Left lung (tissue), 10 donors: ENCODE measurements around the gene C9orf50. TPM values are rescaled to one million over a fixed set of nuclear protein-coding genes. Genes with fewer than 3 reads are reported as not detected.

Source experiments
- ATAC-seq: fragments of 200-7000 bp; cut with Tn5 transposase; one replicate; pipeline ENCODE4 v1.9.1; 2020; ENCODE audit warnings: moderate library complexity
- DNase-seq, 4 donors: peaks; one replicate each; pipeline ENCODE4 v3.0.0-alpha.2; 2013 to 2020
- H3K27ac ChIP-seq, 2 donors: fragments of 200-600 bp; sonication (generic) in 1 of 2; one replicate each; pipeline versions ENCODE4 v1.5.0 to v1.8.0; 2020 to 2021
- H3K27me3 ChIP-seq, 2 donors: fragments of 200-600 bp; sonication (generic) in 1 of 2; one replicate each; pipeline versions ENCODE4 v1.5.0 to v1.8.0; 2020 to 2021
- H3K36me3 ChIP-seq, 2 donors: fragments of 200-600 bp; sonication (generic) in 1 of 2; one replicate each; pipeline versions ENCODE4 v1.5.0 to v1.8.0; 2020 to 2021
- H3K4me1 ChIP-seq, 2 donors: fragments of 200-600 bp; one replicate each; pipeline ENCODE4 v1.8.0; 2021
- H3K4me3 ChIP-seq, 2 donors: fragments of 200-600 bp; sonication (generic) in 1 of 2; one replicate each; pipeline versions ENCODE4 v1.5.0 to v1.8.0; 2020 to 2021; ENCODE audit warnings: mild to moderate bottlenecking in 1 of 2
- H3K9me3 ChIP-seq, 2 donors: fragments of 200-600 bp; sonication (generic) in 1 of 2; one replicate each; pipeline versions ENCODE4 v1.5.0 to v1.8.0; 2020 to 2021
- intact Hi-C, 2 donors: fragments of 100-400 bp; cut with DNase I; formaldehyde crosslinking; loops; one replicate each; pipeline versions ENCODE4 v1.11.2 to v1.14.2; 2022
- polyA plus RNA-seq, 6 donors: library from polyadenylated mRNA; unstranded; fragments of 120-200 nt; gene quantifications; one replicate each; pipeline ENCODE4 v1.2.1, GENCODE V29; 2013; ENCODE audit not compliant: insufficient read length in 6 of 6
- total RNA-seq, 2 donors: library from RNA; stranded (reverse); fragmentation: NEBNext Ultra II Directional; extraction: Animal tissue kit (Norgen Biotek cat#: 25700); gene quantifications; one replicate each; pipeline ENCODE4 v1.2.1, GENCODE V29; 2021
- TF ChIP-seq, protein P1 (sequence below), 2 donors: fragments of 200-600 bp; sonication (generic) in 1 of 2; IDR thresholded peaks; one replicate each; pipeline versions ENCODE4 v1.5.0 to v1.8.0; 2021; ENCODE audit warnings: antibody characterized with exemption in 2 of 2
- donor health status: DM: no; HTN: yes; CAD: no.
- donor health status: DM: no; HTN: no; CAD: no.

C9orf50 gene
- total and polyA plus RNA-seq, 8 donors: 0.18 to 0.51 (median 0.44) TPM; not detected in 2

DNA sequence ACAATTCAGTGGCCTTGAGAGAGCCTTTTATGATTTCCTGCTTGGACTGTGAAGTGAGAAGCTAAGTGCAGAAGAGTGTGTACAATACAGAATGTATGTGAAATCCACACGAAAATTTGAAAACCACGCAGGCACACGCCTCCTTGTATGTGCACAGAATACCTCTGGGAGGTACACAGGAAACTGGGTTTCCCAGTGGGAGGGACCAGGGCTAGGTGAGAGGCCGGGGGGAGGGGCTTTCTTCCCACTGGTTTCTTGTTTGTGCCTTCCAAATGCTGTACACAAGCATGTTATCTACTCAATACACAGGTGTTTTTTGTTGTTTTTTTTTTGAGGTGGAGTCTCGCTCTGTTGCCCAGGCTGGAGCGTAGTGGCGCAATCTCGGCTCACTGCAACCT lies 16.1 kb downstream of the C9orf50 start:
- TF ChIP-seq, protein P1, sequence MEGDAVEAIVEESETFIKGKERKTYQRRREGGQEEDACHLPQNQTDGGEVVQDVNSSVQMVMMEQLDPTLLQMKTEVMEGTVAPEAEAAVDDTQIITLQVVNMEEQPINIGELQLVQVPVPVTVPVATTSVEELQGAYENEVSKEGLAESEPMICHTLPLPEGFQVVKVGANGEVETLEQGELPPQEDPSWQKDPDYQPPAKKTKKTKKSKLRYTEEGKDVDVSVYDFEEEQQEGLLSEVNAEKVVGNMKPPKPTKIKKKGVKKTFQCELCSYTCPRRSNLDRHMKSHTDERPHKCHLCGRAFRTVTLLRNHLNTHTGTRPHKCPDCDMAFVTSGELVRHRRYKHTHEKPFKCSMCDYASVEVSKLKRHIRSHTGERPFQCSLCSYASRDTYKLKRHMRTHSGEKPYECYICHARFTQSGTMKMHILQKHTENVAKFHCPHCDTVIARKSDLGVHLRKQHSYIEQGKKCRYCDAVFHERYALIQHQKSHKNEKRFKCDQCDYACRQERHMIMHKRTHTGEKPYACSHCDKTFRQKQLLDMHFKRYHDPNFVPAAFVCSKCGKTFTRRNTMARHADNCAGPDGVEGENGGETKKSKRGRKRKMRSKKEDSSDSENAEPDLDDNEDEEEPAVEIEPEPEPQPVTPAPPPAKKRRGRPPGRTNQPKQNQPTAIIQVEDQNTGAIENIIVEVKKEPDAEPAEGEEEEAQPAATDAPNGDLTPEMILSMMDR (IDR thresholded peaks at IDR 0.05): no peak
- H3K27me3 ChIP-seq: no peaks in the 10 kb centered on the region
- peaks cover 7 to 39% of the 10 kb centered on the region in 2 donors for H3K4me1 ChIP-seq
- no peak overlapping the region for H3K27ac ChIP-seq
- H3K9me3 ChIP-seq: no peaks in the 10 kb centered on the region
- H3K36me3 ChIP-seq: no peaks in the 10 kb centered on the region
- H3K4me3 ChIP-seq: no peak overlapping the region
- ATAC-seq: no peak
- peak in 1 of 4 donors; percentile 24 for DNase-seq
- intact Hi-C loops: loop anchor here (5.0 to 10.0 kb wide), 2 partner anchors 60 to 107 kb away; no protein-coding TSS in a partner anchor

GRCh38 chr9:129604056-129604765 lies 16.7 kb downstream of the C9orf50 start:
- no peaks in the 10 kb centered on the region for H3K27me3 ChIP-seq
- H3K27ac ChIP-seq: no peak overlapping the region
- H3K9me3 ChIP-seq: no peaks in the 10 kb centered on the region
- ATAC-seq (no peak), DNase-seq (peak in 1 of 4 donors; percentile 69)
- H3K4me1 ChIP-seq: peaks cover 7 to 33% of the 10 kb centered on the region in 2 donors
- no peaks in the 10 kb centered on the region for H3K36me3 ChIP-seq
- H3K4me3 ChIP-seq: no peak overlapping the region
- intact Hi-C loops: loop anchor here in 1 of 2 donors (10.0 kb wide), 1 partner anchor 59 kb away; no protein-coding TSS in a partner anchor
- TF ChIP-seq, protein P1 (IDR thresholded peaks at IDR 0.05): no peak

DNA sequence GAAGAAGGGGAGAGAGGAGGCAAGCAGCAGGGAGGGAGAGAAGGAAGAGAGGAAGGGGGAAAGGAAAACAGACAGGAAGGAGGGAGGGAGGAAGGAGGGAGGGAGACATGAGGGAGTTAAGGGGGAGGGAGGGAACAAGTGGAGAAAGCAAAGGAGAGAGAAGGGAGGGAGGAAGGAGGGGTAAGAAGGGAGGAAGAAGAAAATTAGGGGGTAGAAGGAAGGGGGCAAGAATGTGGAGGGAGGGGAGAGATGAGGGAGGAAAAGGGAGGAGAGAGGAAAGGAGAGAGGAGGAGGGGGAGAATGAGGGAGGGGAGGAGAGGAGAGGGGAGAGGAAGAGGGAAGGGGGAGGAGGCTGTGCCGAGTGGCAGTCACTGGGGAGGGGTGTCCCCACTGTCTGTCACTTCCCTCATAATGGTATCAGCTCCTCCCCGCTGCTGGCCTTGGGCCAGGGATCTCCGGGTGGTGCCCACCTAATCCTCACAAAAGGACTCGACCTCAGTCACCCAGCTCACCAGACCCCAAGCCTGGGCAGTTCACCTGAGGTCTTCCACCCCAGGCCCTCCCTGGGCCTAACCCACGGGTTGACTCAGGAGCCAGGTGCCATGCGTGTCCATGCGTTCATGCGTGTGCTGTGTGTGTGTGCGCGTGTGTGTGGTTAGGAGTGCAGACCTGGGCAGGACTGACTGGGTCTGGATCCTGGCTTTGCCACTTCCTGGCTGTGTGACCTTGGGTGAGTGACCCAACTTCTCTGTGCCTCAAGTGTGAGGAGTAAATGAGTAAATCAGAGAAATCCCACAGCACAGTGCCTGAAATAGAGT lies 18.1 kb downstream of the C9orf50 start:
- Histone ChIP-seq H3K27me3 (peaks cover 0 to 3% of the 10 kb centered on the region in 2 donors), H3K4me3 (no peak overlapping the region), H3K4me1 (peaks cover 6 to 29% of the 10 kb centered on the region in 2 donors), H3K9me3 (no peaks in the 10 kb centered on the region), H3K27ac (no peak overlapping the region), H3K36me3 (no peaks in the 10 kb centered on the region)
- DNase-seq (peak in 1 of 4 donors; percentile 55), ATAC-seq (no peak)
- TF ChIP-seq, protein P1 (IDR thresholded peaks at IDR 0.05): no peak
- intact Hi-C loops: loop anchor here in 1 of 2 donors (10.0 kb wide), 1 partner anchor 58 kb away; no protein-coding TSS in a partner anchor

DNA sequence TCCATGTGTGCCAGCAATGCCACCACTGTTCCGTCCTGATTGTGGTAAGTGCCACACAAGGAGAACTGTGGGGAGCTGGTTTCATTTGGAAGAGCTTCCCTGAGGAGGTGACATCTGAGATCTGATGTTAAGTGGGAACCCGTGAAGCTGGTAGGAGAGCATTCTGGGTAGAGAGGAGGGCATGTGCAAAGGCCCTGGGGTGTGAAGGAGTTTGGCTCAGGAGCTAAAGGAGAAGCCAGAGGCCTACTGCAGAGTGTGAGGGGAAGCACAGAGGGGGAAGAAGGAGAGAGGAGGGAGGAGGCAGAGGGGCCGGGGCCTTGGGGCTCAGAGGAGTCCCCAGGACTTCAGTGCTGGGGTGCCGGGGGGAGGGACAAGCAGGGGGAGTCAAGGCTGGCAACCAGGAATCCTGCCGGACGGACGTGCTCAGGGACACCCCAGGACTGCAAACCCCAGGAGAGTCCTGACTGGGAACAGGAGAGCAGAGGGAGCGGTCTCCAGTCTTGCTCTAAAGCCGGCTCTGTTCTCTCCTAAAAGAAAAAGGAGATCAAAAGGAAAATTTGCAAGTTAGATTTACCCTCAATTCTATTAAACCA lies 19.7 kb downstream of the C9orf50 start:
- Histone ChIP-seq H3K4me3 (no peak overlapping the region), H3K27me3 (peaks cover 0 to 17% of the 10 kb centered on the region in 2 donors), H3K4me1 (peaks cover 10 to 35% of the 10 kb centered on the region in 2 donors), H3K27ac (no peak overlapping the region), H3K9me3 (no peaks in the 10 kb centered on the region), H3K36me3 (no peaks in the 10 kb centered on the region)
- DNase-seq: peak in 1 of 4 donors; percentile 53
- no peak for ATAC-seq
- TF ChIP-seq, protein P1 (IDR thresholded peaks at IDR 0.05): no peak
- intact Hi-C loops: loop anchor here in 1 of 2 donors (10.0 kb wide), 1 partner anchor 56 kb away; no protein-coding TSS in a partner anchor
